WTC11 (cell line): Measurements from ENCODE around the gene PIKFYVE. TPM values are rescaled to one million over a fixed set of nuclear protein-coding genes. Genes with fewer than 3 reads are reported as not detected.

Source experiments
- ARID4B ChIP-seq: sonication (generic); formaldehyde crosslinking; IDR thresholded peaks from 2 replicates; pipeline ENCODE4 v1.8.0; 2023; ENCODE audit warnings: missing genetic modification reagents, mild to moderate bottlenecking, borderline replicate concordance
- ELF4 ChIP-seq: sonication (generic); formaldehyde crosslinking; IDR thresholded peaks from 2 replicates; pipeline ENCODE4 v1.8.1; 2022; ENCODE audit warnings: low read depth, mild to moderate bottlenecking, moderate library complexity, missing genetic modification reagents
- ETV6 ChIP-seq: sonication (generic); formaldehyde crosslinking; IDR thresholded peaks from 2 replicates; pipeline ENCODE4 v1.8.1; 2022; ENCODE audit warnings: mild to moderate bottlenecking, missing genetic modification reagents
- MLX ChIP-seq: sonication (generic); formaldehyde crosslinking; IDR thresholded peaks from 2 replicates; pipeline ENCODE4 v1.8.1; 2023; ENCODE audit warnings: mild to moderate bottlenecking, missing genetic modification reagents, moderate library complexity
- NFYB ChIP-seq: sonication (generic); formaldehyde crosslinking; conservative IDR thresholded peaks from 2 replicates; pipeline ENCODE4 v1.8.0; 2022; ENCODE audit warnings: low read depth, missing genetic modification reagents
- SMAD4 ChIP-seq: sonication (generic); formaldehyde crosslinking; IDR thresholded peaks from 2 replicates; pipeline ENCODE4 v1.8.0; 2022; ENCODE audit warnings: mild to moderate bottlenecking, missing genetic modification reagents
- TEAD1 ChIP-seq: sonication (generic); formaldehyde crosslinking; IDR thresholded peaks from 2 replicates; pipeline ENCODE4 v1.8.0; 2022; ENCODE audit warnings: mild to moderate bottlenecking, missing genetic modification reagents
- ZNF121 ChIP-seq: sonication (generic); formaldehyde crosslinking; IDR thresholded peaks from 2 replicates; pipeline ENCODE4 v1.8.0; 2023; ENCODE audit warnings: missing genetic modification reagents
- ZNF425 ChIP-seq: fragments of 250-450 bp; sonication (Bioruptor Pico); conservative IDR thresholded peaks from 2 replicates; pipeline ENCODE4 v1.9.0; 2021; ENCODE audit warnings: mild to moderate bottlenecking
- total RNA-seq: library from RNA; stranded (reverse); gene quantifications from 3 replicates; pipeline ENCODE4 v1.2.3, GENCODE V29; 2021
- TF ChIP-seq, protein P1 (sequence below): sonication (generic); formaldehyde crosslinking; IDR thresholded peaks from 2 replicates; pipeline ENCODE4 v1.8.1; 2023; ENCODE audit warnings: mild to moderate bottlenecking, missing genetic modification reagents, borderline replicate concordance
- TF ChIP-seq, protein P2 (sequence below): sonication (generic); formaldehyde crosslinking; IDR thresholded peaks from 2 replicates; pipeline ENCODE4 v1.8.1; 2022; ENCODE audit warnings: mild to moderate bottlenecking, missing genetic modification reagents, moderate library complexity, borderline replicate concordance
- TF ChIP-seq, protein P3 (sequence below): sonication (generic); formaldehyde crosslinking; IDR thresholded peaks from 2 replicates; pipeline ENCODE4 v1.8.1; 2022; ENCODE audit warnings: mild to moderate bottlenecking, moderate library complexity, missing genetic modification reagents
- TF ChIP-seq, protein P4 (sequence below): fragments of 200-600 bp; IDR thresholded peaks from 2 replicates; pipeline ENCODE4 v1.8.0; 2022; ENCODE audit warnings: antibody characterized with exemption
- TF ChIP-seq, protein P5 (sequence below): sonication (generic); formaldehyde crosslinking; IDR thresholded peaks from 2 replicates; pipeline ENCODE4 v1.8.1; 2023; ENCODE audit warnings: mild to moderate bottlenecking, missing genetic modification reagents

Gene PIKFYVE
- total RNA-seq, 1 experiment from 2014 or later = 36.1 TPM

- TF ChIP-seq, protein P1, sequence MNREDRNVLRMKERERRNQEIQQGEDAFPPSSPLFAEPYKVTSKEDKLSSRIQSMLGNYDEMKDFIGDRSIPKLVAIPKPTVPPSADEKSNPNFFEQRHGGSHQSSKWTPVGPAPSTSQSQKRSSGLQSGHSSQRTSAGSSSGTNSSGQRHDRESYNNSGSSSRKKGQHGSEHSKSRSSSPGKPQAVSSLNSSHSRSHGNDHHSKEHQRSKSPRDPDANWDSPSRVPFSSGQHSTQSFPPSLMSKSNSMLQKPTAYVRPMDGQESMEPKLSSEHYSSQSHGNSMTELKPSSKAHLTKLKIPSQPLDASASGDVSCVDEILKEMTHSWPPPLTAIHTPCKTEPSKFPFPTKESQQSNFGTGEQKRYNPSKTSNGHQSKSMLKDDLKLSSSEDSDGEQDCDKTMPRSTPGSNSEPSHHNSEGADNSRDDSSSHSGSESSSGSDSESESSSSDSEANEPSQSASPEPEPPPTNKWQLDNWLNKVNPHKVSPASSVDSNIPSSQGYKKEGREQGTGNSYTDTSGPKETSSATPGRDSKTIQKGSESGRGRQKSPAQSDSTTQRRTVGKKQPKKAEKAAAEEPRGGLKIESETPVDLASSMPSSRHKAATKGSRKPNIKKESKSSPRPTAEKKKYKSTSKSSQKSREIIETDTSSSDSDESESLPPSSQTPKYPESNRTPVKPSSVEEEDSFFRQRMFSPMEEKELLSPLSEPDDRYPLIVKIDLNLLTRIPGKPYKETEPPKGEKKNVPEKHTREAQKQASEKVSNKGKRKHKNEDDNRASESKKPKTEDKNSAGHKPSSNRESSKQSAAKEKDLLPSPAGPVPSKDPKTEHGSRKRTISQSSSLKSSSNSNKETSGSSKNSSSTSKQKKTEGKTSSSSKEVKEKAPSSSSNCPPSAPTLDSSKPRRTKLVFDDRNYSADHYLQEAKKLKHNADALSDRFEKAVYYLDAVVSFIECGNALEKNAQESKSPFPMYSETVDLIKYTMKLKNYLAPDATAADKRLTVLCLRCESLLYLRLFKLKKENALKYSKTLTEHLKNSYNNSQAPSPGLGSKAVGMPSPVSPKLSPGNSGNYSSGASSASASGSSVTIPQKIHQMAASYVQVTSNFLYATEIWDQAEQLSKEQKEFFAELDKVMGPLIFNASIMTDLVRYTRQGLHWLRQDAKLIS (CRISPR knock-in tag) = no peak
- TF ChIP-seq TEAD1 (CRISPR knock-in tag) (no peak; the same call in 1 of the 2 replicates), ZNF121 (CRISPR knock-in tag) (no peak), MLX (CRISPR knock-in tag) (no peak), NFYB (0 out of 2 replicates have a peak, but pooled peaks have one; percentile 17), ARID4B (CRISPR knock-in tag) (0 out of 2 replicates have a peak, but pooled peaks have one; percentile 14), ELF4 (CRISPR knock-in tag) (no peak), ZNF425 (no peak), ETV6 (peak; percentile 37), SMAD4 (no peak)
- TF ChIP-seq, protein P2, sequence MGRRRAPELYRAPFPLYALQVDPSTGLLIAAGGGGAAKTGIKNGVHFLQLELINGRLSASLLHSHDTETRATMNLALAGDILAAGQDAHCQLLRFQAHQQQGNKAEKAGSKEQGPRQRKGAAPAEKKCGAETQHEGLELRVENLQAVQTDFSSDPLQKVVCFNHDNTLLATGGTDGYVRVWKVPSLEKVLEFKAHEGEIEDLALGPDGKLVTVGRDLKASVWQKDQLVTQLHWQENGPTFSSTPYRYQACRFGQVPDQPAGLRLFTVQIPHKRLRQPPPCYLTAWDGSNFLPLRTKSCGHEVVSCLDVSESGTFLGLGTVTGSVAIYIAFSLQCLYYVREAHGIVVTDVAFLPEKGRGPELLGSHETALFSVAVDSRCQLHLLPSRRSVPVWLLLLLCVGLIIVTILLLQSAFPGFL (CRISPR knock-in tag) = no peak
- TF ChIP-seq, protein P3, sequence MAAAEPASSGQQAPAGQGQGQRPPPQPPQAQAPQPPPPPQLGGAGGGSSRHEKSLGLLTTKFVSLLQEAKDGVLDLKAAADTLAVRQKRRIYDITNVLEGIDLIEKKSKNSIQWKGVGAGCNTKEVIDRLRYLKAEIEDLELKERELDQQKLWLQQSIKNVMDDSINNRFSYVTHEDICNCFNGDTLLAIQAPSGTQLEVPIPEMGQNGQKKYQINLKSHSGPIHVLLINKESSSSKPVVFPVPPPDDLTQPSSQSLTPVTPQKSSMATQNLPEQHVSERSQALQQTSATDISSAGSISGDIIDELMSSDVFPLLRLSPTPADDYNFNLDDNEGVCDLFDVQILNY (CRISPR knock-in tag) = peak; percentile 76; the same call in 1 of the 2 replicates
- TF ChIP-seq, protein P4, sequence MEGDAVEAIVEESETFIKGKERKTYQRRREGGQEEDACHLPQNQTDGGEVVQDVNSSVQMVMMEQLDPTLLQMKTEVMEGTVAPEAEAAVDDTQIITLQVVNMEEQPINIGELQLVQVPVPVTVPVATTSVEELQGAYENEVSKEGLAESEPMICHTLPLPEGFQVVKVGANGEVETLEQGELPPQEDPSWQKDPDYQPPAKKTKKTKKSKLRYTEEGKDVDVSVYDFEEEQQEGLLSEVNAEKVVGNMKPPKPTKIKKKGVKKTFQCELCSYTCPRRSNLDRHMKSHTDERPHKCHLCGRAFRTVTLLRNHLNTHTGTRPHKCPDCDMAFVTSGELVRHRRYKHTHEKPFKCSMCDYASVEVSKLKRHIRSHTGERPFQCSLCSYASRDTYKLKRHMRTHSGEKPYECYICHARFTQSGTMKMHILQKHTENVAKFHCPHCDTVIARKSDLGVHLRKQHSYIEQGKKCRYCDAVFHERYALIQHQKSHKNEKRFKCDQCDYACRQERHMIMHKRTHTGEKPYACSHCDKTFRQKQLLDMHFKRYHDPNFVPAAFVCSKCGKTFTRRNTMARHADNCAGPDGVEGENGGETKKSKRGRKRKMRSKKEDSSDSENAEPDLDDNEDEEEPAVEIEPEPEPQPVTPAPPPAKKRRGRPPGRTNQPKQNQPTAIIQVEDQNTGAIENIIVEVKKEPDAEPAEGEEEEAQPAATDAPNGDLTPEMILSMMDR = no peak
- TF ChIP-seq, protein P5, sequence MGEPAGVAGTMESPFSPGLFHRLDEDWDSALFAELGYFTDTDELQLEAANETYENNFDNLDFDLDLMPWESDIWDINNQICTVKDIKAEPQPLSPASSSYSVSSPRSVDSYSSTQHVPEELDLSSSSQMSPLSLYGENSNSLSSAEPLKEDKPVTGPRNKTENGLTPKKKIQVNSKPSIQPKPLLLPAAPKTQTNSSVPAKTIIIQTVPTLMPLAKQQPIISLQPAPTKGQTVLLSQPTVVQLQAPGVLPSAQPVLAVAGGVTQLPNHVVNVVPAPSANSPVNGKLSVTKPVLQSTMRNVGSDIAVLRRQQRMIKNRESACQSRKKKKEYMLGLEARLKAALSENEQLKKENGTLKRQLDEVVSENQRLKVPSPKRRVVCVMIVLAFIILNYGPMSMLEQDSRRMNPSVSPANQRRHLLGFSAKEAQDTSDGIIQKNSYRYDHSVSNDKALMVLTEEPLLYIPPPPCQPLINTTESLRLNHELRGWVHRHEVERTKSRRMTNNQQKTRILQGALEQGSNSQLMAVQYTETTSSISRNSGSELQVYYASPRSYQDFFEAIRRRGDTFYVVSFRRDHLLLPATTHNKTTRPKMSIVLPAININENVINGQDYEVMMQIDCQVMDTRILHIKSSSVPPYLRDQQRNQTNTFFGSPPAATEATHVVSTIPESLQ (CRISPR knock-in tag) = no peak
Observed at GRCh38 chr2:208406474-208407451, 140.7 kb downstream of the PIKFYVE start, which contains the start of gene PTH2R (continued).
